Stimulated activated CD4-positive, alpha-beta T cell treated with anti-CD3 and anti-CD28 coated beads, Interleukin-15, amount 100 ng/mL, for 48 hours (primary cell): ENCODE results near the gene E2F1.

Source experiments
- DNase-seq, 2 donors: peaks; one replicate each; pipeline ENCODE4 v3.0.0-alpha.2; 2020; ENCODE audit warnings: low read depth in 2 of 2

Gene E2F1

DNA sequence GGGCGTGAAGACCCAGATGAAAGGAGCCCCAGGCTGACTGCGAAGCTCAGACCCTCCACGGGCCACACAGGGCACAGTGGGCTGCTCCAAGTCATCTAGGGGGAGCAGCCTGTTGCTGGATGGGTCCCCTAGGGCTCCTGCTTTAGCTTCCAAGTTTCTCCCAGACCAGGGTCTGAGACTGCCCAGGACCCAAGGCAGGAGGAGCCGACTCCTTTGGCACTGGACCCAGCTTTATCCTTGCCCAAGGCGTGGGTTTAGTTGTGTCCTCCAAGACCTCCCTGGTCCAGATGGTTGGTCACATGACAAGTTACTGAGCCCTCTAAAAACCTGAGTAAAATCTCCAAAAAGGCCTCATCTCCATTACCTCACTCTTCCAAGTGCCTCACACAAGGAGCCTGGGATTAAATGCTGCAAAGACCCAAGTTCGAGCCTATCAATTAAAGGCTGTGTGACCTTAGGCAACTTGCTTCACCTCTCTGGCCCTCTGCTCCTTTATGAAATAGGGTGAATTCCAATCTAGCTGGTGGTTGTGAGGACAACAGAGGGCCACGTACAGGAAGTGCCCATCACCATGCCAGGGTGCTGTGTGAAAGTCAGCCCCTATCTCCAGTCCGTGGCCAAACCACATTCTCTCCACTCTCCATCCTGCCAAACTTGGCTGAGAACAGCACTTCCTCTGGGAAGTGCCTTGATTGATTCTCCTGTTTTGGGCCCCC, 14.5 kb downstream of the E2F1 start:
- no peak for DNase-seq

- no peak for DNase-seq
Observed at GRCh38 chr20:33670715-33671499, 15.3 kb downstream of the E2F1 start.

GRCh38 chr20:33669873-33670640, 16.1 kb downstream of the E2F1 start:
- DNase-seq: no peak

DNA sequence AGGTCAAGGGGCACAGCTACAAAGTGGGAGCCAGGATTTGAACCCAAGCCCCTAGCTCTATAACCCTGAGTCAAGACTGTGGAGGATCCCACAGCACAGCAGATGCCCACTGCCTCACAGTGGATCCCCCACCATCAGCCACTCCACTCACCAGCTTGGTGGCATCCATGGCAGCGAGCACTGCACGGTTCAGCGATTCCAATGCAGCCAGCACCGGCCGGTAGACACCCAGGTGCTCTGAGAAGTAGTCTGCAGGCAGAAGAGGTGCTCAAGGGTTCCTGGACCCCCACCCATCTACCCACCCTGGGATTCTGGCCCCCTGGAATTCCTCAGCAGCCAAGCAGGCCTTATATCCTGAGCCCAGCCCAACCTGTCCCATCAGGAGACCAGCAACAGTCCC, 17.0 kb downstream of the E2F1 start:
- no peak for DNase-seq

DNA sequence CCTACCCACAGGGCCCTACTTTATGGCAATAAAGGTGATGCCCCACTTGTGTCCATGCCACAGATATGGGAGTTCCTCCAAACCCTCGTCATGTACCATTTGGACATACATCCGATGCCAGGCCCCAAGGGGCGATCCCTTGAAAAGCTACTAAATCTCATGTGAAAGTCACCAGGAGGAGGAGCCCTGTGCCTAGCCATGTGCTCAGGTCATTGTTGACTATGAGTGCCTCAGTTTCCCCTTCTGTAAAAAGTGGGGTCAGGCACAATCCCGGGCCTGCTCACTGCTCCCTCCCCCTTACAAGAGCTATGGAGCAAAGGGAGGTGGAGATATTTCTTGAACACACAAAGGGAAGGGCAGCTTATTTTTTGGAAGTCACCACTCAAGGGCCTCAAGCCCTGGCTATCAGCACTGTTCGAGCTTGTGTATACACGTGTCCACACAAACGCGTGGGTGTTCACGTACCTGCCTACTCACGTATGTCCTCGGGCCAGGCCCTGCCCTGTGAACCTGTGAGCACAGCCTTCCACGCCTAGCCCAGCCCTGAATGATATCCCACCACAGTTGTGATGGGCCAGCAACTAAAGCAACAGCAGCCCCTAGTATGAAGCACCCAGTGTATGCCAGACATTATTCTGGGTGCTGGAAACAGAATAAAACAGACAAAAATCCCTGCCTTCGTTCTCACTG, 17.6 kb downstream of the E2F1 start:
- no peak for DNase-seq

DNA sequence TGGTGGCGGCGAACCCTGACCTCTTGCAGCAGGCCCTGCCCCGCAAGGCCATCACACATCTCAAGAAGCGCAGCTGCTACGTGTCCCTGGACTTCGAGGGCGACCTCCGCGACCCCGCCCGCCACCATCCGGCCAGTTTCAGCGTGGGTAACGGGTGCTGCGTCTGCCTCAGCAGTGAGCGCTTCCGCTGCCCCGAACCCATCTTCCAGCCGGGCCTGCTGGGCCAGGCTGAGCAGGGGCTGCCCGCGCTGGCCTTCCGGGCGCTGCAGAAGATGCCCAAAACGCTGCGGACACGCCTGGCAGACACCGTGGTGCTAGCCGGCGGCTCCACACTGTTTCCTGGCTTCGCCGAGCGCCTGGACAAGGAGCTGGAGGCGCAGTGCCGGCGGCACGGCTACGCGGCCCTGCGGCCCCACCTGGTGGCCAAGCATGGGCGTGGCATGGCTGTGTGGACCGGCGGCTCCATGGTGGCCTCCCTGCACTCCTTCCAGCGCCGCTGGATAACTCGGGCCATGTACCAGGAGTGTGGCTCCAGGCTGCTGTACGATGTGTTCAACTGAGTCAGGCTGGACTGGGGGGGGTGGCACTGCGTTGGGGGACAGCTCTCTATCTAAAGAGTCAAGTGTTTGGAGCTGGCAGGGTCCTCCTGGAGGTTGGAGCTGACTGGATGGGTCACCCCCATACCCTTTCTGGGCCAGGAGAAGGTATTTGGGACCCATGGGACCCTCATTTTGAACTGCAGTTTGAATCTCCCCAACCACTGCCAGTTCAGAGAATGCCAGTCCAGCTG, 18.3 kb downstream of the E2F1 start:
- peak; percentile 55 to 78 for DNase-seq

DNA sequence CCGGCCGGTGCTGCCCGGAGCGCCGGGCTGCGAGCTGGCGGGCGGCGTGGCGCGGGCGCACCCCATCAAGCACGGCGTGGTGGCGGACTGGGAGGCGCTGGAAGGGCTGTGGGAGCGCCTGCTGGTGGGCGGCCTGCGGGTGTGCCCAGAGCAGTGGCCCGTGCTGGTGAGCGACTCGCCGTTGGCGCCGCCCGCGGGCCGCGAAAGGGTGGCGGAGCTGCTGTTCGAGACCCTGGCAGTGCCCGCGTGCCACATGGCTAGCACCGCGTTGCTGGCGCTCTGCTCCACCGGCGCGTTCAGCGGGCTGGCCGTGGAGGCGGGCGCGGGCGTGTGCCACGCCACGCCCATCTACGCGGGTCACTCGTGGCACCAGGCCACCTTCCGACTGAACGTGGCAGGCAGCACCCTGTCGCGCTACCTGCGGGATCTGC, 18.9 kb downstream of the E2F1 start:
- no peak for DNase-seq

- DNase-seq: peak; percentile 77 to 85
Observed at GRCh38 chr20:33666293-33667244, 19.6 kb downstream of the E2F1 start, which contains the start of gene ACTL10. ACTL10 (plus strand) TSS chr20:33666943; CDS start chr20:33667498, 555 bp downstream.

GRCh38 chr20:33664762-33665144, 21.4 kb downstream of the E2F1 start:
- no peak for DNase-seq

GRCh38 chr20:33664085-33664761, 22.0 kb downstream of the E2F1 start:
- no peak for DNase-seq

GRCh38 chr20:33663161-33664084, 22.8 kb downstream of the E2F1 start:
- peak; percentile 68 to 84 for DNase-seq

DNA sequence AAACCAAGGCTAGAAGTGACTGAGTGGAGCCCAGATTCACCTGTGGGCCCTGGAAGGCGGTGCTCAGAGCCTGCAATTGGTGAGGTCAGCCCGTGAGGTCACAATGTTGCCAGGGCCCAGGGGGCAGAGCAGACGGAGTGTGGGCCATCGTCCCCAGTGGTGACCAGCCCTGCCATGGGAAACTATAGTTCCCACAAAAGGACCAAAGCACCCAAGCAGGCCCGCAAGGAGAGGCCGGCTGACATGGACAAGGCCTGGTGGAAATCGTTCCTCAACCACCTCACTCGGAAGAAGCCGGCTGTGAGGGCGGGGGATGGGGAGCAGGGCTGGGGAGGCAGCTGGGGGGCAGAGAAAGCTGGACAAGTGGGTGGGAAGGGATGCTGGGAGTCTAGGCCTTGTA, 24.0 kb downstream of the E2F1 start, which contains the start of gene C20orf144:
Gene C20orf144 (plus strand): TSS at position 156 of the 400 bp plus-strand sequence. CDS start 19 bp downstream, at position 175.
- no peak for DNase-seq

GRCh38 chr20:33660685-33661058, 25.5 kb downstream of the E2F1 start:
- DNase-seq: no peak

GRCh38 chr20:33660035-33660684, 26.0 kb downstream of the E2F1 start:
- DNase-seq: no peak

DNA sequence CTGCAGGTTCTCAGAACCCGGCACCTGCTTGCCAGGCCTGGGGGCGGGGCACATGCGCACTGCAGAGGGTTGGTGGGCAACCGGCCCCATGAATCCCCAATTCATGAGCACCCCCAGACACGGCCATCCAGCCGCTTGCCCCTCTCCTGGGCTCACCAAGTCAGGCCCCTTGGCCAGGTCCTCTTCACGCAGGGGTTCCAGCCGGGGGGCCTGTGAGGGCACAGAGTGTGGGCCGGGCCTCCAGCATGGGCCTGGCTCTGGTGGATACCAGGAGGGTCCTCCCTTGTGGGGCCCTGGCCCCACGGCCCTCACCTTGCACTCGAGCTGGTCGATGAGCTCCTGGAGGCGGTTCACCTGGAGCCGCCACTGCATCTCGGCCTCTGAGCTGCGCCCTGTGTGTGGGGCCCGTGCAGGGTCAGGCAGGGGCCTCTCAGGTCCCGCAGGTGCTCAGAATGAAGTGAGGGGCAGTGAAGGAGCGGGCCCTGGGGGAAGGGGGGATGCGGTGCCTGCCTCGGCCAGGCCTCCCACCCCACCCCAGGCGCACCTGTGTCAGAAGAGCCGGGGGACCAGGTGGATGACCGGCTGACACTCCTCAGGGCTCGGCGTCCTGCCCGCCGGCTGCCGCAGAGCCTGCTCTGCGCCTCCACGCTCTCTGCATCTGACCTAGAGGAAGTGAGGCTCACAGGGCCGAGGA, 26.7 kb downstream of the E2F1 start:
- DNase-seq: no peak

DNA sequence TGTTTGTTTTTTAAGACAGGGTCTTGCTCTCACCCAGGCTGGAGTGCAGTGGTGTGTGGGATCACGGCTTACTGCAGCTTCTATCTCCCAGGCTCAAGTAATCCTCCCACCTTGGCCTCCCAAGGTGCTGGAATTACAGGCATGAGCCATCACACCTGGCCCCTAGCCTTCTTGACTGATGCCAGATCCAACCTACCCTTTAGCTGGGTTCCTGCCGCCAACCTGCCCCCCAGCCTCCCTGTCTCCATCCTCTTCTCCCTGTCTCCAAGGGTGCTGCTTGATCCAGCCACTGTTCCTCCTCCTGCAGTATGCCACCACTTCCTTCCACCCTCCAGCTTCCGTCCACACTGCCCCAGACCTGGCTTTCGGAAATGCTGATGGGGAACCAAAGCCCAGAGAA, 27.3 kb downstream of the E2F1 start:
- DNase-seq: no peak

DNA sequence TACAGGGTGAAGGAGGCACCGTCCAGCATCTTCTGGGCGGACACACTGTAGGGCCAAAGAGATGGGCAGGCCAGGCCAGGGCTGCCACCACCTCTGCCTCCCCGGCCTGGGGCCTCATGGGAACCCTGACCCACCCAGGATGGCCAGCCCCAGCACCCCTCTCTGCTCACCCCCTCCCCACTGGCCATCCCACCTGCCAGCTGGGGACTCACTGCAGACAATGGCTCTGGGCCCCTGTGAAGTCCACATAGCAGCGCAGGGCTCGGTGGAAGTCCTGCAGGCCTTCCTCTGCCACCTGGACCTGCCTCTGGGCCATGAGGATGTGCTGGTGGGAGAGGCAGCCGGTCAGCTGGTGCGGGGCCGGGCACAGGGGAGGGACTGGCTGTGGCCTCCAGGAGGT, 27.7 kb downstream of the E2F1 start:
- DNase-seq: no peak
